Frontal cortex (tissue), 4 donors: ENCODE data around the gene TNFSF18. TPM values are rescaled to one million over a fixed set of nuclear protein-coding genes. Genes with fewer than 3 reads are reported as not detected.

Source experiments
- DNase-seq, 2 donors: peaks; one replicate each; pipeline ENCODE4 v3.0.0; 2012; ENCODE audit warnings: low spot score in 2 of 2
- FAIRE-seq: peaks from 2 replicates; lab custom pipeline; 2012; peaks lifted over from hg19 to GRCh38; lab: Jason Lieb, UNC
- total RNA-seq: library from RNA; depleted of rRNA; stranded (reverse); fragments of >200 nt; gene quantifications from one replicate; pipeline ENCODE4 v1.2.3, GENCODE V29; 2014
- donor health status: control.
- donor health status: control.
- donor health status: control.

TNFSF18 gene
- total RNA-seq, 1 donor from 2014 or later, result 1.6 TPM

DNA sequence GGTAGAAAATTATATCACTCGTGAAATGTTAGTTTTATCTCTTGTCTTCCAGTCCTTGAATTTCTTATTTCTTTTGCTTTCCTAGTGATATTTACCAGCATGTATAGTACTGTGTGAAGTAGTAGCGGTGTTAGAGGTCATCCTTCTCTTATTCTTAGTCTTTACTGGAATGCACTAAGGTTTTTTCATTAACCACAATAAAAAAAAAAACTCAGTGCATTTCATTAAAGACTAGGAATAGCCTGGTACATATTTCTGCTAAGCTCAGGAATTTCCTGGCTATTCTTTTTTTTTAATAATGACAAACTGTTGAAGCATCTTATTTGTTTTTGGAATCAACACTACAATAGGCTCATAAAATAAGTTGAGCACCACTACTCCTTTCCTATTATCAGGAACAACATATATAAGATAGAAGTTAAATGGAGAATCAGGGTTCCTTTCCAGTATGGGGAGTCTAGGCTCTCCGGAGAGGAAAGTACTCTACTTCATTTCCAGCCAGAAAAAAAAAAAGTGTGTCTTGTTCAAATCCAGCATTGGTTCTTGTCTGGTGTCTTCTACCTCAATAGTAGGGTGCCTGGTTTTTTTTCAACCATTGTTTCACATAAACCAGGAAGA lies 60.0 kb downstream of the TNFSF18 start:
- FAIRE-seq (no peak), DNase-seq (no peak)

Other genes with a start within 250 kb of the TNFSF18 start
- gene TNFSF4, start 156.4 kb upstream of the TNFSF18 start, total RNA-seq, result 0.41 TPM